Heart left ventricle (tissue), 13 donors: ENCODE measurements around the gene GALR2.

Experiments
- CTCF ChIP-seq, 12 donors: fragments of 200-600 bp; sonication (generic) in 4 of 12; IDR thresholded peaks; one replicate each; pipeline versions ENCODE4 v1.5.0 to v1.8.0; 2018 to 2022; ENCODE audit warnings: antibody characterized with exemption in 12 of 12, mild to moderate bottlenecking in 5 of 12
- POLR2A ChIP-seq, 2 donors: fragments of 450-650 bp; IDR thresholded peaks; one replicate each; pipeline ENCODE4 v1.6.1; 2017; ENCODE audit warnings: antibody characterized with exemption in 2 of 2, mild to moderate bottlenecking in 2 of 2, moderate library complexity in 2 of 2
- donor health status: ischemic (EF 13 %, LVEDD 7.1; RV severe dilation, severe dysfunction).
- donor health status: DM: no; HTN: yes; CAD: no.
- donor health status: DM: no; HTN: no; CAD: no.
- donor health status: ischemic (EF 25% LVEDD 6.9; RV normal size, moderate dysfunction).
- donor health status: ischemic (EF 25% LVEDD 5.7; RV mildly dilated, moderate dysfunction).
- donor health status: ischemic (EF 35%, LVEDD 5.7; RV mildly dilated, moderate dysfunction).
- donor health status: nonischemic (EF 11% LVEDD 7.7; RV severe dilation, severe dysfunction).
- donor health status: DM: yes; HTN: yes; CAD: no.
- donor health status: PGD.
- donor health status: ischemic (EF 29% LVEDD 5.4; RV normal size, mild dysfunction).
- donor health status: nonischemic (EF 23%, LVEDD 6.1; RV moderate dilation, normal function).

GRCh38 chr17:76102944-76103273 lies 28.3 kb downstream of the GALR2 start:
- TF ChIP-seq CTCF (IDR thresholded peaks at IDR 0.05) = no peak
- no peak for TF ChIP-seq POLR2A (IDR thresholded peaks at IDR 0.05)
